Testis (tissue), 2 donors: Measurements from ENCODE around the gene S1PR4.

Source experiments
- POLR2A ChIP-seq: fragments of 450-650 bp; IDR thresholded peaks from one replicate; pipeline ENCODE4 v1.6.1; 2017; ENCODE audit warnings: antibody characterized with exemption, mild to moderate bottlenecking, moderate library complexity
- TF ChIP-seq, protein P1 (sequence below), 3 experiments: fragments of 450-650 bp in 2 of 3; fragments of 200-600 bp in 1 of 3; sonication (generic) in 1 of 3; IDR thresholded peaks; one replicate each; pipeline ENCODE4 v1.5.1; 2016 to 2019; ENCODE audit warnings: antibody characterized with exemption in 3 of 3, mild to moderate bottlenecking in 2 of 3, moderate library complexity in 1 of 3

DNA sequence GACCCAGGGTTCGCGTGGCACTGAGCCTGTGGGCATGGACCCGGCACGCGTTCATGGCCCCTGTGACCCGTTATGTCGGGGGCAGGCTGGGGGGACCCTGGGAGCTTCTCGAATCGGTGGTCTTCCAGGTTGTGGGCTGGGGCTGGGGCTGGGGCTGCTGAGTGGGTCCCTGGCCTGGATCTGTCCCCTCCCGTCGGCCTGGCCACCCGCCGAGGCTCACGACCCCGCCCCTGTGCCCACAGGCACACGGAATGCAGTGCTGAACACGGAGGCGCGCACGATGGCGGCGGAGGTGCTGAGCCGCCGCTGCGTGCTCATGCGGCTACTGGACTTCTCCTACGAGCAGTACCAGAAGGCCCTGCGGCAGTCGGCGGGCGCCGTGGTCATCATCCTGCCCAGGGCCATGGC is 13.7 kb downstream of the S1PR4 start:
- TF ChIP-seq, protein P1, sequence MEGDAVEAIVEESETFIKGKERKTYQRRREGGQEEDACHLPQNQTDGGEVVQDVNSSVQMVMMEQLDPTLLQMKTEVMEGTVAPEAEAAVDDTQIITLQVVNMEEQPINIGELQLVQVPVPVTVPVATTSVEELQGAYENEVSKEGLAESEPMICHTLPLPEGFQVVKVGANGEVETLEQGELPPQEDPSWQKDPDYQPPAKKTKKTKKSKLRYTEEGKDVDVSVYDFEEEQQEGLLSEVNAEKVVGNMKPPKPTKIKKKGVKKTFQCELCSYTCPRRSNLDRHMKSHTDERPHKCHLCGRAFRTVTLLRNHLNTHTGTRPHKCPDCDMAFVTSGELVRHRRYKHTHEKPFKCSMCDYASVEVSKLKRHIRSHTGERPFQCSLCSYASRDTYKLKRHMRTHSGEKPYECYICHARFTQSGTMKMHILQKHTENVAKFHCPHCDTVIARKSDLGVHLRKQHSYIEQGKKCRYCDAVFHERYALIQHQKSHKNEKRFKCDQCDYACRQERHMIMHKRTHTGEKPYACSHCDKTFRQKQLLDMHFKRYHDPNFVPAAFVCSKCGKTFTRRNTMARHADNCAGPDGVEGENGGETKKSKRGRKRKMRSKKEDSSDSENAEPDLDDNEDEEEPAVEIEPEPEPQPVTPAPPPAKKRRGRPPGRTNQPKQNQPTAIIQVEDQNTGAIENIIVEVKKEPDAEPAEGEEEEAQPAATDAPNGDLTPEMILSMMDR (IDR thresholded peaks at IDR 0.05): no peak
- no peak for TF ChIP-seq POLR2A
